Retinal pigment epithelial cell (primary cell): ENCODE measurements around the gene NUDT3.

ENCODE experiments used
- DNase-seq: peaks from one replicate; pipeline ENCODE4 v3.0.0-alpha.2; 2010; ENCODE audit warnings: low read depth
- H3K4me3 ChIP-seq: 2 replicates; pipeline ENCODE4 v1.5.1; 2011; ENCODE audit warnings: mild to moderate bottlenecking, low read length, control low read depth, moderate library complexity
- TF ChIP-seq, protein P1 (sequence below): conservative IDR thresholded peaks from 2 replicates; pipeline ENCODE4 v1.5.1; 2011; ENCODE audit warnings: low read depth, low read length, control low read depth, inconsistent platforms

Gene NUDT3

DNA sequence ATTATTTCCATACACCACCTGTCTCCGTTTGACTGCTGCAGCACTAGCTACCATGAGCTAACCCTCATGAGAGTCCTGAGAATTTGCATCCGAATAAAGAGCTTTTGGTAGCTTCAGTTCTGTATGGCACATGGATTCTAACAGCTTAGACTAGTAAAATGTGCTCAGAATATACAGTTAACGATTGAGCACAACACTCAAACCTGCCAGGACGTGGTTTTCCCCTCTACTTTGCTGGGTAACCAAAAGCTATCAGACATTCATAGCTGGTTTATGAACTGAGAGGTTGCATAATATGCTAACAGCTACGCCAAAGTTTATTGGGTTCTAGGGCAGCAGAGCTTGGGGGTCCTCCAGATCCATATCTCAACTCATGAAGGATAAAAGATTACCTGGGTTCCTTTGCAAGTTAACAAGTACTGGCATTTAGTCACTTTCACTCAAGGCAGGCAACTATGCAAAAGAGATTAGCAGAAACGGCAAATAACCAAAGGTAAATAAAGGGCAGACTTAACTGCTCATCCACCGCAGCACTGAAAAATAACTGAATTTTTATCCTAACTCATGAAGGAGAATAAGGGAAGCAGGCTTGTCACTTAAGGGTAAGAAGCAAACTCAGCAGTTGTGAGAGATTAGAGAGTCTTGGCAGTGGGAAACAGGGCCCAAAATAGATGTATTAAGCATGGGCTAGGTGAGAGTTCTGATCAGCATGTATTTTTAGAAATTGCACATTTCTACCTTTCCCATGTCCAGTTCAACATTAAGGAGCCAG lies 29.4 kb downstream of the NUDT3 start:
- no peak for DNase-seq
- no peak overlapping the region for H3K4me3 ChIP-seq
- TF ChIP-seq, protein P1, sequence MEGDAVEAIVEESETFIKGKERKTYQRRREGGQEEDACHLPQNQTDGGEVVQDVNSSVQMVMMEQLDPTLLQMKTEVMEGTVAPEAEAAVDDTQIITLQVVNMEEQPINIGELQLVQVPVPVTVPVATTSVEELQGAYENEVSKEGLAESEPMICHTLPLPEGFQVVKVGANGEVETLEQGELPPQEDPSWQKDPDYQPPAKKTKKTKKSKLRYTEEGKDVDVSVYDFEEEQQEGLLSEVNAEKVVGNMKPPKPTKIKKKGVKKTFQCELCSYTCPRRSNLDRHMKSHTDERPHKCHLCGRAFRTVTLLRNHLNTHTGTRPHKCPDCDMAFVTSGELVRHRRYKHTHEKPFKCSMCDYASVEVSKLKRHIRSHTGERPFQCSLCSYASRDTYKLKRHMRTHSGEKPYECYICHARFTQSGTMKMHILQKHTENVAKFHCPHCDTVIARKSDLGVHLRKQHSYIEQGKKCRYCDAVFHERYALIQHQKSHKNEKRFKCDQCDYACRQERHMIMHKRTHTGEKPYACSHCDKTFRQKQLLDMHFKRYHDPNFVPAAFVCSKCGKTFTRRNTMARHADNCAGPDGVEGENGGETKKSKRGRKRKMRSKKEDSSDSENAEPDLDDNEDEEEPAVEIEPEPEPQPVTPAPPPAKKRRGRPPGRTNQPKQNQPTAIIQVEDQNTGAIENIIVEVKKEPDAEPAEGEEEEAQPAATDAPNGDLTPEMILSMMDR, result no peak

DNA sequence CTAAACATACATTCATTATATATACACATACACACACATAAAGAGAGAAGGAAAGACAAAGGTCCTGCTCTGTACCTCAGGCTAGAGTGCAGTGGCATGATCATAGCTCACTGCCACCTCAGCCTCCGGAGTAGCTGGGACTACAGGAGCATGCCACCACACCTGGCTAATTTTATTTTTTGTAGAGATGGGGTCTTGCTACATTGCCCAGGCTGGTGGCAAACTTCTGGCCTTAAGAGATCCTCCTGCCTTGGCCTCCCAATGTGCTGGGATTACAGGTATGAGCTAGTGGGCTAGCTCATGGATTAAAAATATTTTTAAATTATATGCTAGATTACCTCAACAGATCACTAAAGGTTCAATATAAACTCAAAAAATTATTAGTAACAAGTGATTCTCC lies 30.3 kb downstream of the NUDT3 start:
- no peak overlapping the region for H3K4me3 ChIP-seq
- TF ChIP-seq, protein P1, result no peak
- DNase-seq, result no peak

DNA sequence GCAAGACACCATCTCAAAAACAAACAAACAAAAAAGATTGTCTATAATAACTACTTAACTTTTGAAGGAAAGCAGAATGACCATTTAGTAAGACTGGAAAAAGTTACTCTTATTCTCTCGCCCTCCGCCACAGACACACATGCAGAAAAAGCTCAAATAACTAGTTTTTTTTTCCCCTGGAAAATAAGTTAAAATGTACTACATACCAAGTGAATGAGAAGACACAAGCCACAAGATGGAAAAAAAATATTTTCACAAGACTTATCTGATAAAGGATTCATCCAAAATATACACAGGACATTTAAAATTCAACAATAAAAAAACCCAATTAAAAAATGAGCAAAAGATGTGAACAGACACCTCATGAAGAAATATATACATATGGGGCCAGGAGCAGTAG lies 31.9 kb downstream of the NUDT3 start:
- H3K4me3 ChIP-seq, result no peak overlapping the region
- TF ChIP-seq, protein P1, result no peak
- no peak for DNase-seq

DNA sequence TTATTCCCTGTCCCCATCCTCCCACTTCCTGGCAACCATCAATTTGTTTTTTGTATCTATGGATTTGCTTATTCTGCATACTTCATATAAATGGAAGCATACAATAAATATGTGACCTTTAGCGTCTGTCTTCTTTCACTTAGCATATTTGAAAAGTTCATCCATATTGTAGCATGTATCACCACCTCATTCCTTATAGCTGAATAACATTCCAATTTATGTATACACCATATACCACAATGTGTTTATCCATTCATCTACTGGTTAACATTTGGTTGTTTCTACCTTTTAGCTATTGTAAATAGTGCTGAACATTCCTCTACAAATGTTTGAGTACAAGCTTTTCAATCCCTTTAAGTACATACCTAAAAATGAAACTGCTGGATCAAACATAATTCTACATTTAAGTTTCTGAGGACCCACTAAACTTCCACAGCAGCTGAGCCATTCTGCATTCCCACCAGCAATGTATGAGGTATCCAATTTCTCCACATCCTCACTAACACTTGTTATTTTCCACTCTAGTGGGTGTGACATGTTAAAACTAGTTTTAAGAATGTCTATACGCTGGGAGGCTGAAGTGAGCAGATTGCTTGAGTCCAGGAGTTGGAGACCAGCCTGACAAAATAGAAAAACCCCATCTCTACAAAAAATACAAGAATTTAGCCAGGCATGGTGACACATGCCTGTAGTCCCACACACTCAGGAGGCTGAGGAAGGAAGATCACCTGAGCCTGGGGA lies 32.9 kb downstream of the NUDT3 start:
- TF ChIP-seq, protein P1, result no peak
- DNase-seq, result no peak
- no peak overlapping the region for H3K4me3 ChIP-seq

DNA sequence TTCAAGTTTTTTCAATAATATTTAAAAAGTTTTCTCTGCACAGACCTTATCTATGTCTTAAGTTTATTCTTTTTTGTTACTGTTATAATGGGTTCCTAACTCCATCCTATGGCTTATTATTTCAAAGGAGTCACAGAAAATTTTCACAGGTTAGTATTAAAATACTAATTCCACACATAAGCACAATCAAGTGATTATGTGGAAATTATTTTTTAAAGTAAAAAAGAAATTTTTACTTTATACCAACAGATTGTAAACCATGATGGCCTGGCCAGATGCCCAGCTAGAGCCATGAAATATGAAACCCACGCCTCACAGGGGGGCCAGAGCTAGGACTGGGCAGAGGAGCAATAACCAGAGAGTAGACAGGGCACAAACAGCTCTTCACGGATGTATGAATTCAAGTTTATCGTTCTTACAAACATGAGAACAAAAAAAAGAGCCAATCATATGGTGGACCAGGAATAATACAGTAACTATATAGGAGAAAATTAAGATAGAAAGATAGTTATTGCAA lies 34.0 kb downstream of the NUDT3 start:
- peak; percentile 37 for DNase-seq

DNA sequence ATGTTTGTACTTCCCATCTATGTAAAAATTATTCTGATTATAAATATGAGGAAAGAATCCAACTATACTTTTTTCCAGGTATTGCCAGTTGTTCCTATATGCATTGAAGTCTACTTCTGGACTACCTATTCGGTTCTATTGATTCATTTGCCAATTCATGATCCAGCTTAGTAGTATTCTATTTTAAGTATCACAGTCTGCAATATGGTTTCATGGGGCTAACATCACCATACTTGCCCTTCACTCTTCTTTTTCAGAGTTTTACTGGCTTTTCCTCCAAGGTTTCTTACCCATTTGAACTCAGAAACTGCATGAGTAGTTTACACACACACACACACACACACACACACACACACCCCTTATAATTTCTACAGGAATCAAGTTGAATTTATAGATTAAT lies 34.5 kb downstream of the NUDT3 start:
- DNase-seq, result no peak
- H3K4me3 ChIP-seq, result no peak overlapping the region
- TF ChIP-seq, protein P1, result no peak

More for the DNA sequence above, 34.0 kb downstream of the NUDT3 start:
- TF ChIP-seq, protein P1, result no peak
- no peak overlapping the region for H3K4me3 ChIP-seq
